Endothelial cell of umbilical vein (primary cell): ENCODE results near the gene RCVRN.

Experiments
- CTCF ChIP-seq, 2 donors: IDR thresholded peaks; 1 replicate in 1 of 2; 2 replicates in 1 of 2; pipeline ENCODE4 v1.5.1; 2011; ENCODE audit warnings: low read length in 2 of 2, mild to moderate bottlenecking in 2 of 2, moderate library complexity in 2 of 2, control low read depth in 1 of 2, inconsistent platforms in 1 of 2, low read depth in 1 of 2; ENCODE audit not compliant: insufficient read depth in 1 of 2; ENCODE audit errors: extremely low read depth in 1 of 2
- EZH2 ChIP-seq: IDR thresholded peaks from 2 replicates; pipeline ENCODE4 v1.6.1; 2012; ENCODE audit warnings: borderline replicate concordance, low read depth, mild to moderate bottlenecking, moderate library complexity, low read length, inconsistent platforms; ENCODE audit not compliant: severe bottlenecking
- FOS ChIP-seq: IDR thresholded peaks from 2 replicates; pipeline ENCODE4 v1.6.1; 2011; ENCODE audit warnings: mild to moderate bottlenecking, low read length, moderate library complexity, borderline replicate concordance; ENCODE audit not compliant: insufficient read depth
- GATA2 ChIP-seq: IDR thresholded peaks from 2 replicates; pipeline ENCODE4 v1.7.0; 2011; ENCODE audit warnings: low read depth, mild to moderate bottlenecking, moderate library complexity, mixed read lengths, low read length; ENCODE audit not compliant: insufficient read length, insufficient read depth
- MYC ChIP-seq: IDR thresholded peaks from one replicate; pipeline ENCODE4 v1.6.1; 2011; ENCODE audit warnings: mild to moderate bottlenecking, low read depth, low read length
- POLR2A ChIP-seq: IDR thresholded peaks from 2 replicates; pipeline ENCODE4 v1.6.1; 2012; ENCODE audit warnings: low read depth, mild to moderate bottlenecking, control low read depth, low read length
- POLR2AphosphoS5 ChIP-seq: IDR thresholded peaks from 2 replicates; pipeline ENCODE4 v1.6.1; 2012; ENCODE audit warnings: low read depth, mild to moderate bottlenecking, control low read depth, low read length, moderate library complexity; ENCODE audit not compliant: insufficient read depth
- TF ChIP-seq, protein P1 (sequence below): IDR thresholded peaks from 2 replicates; pipeline ENCODE4 v1.6.1; 2011; ENCODE audit not compliant: insufficient read depth, insufficient read length

- TF ChIP-seq CTCF (IDR thresholded peaks at IDR 0.05; ENCODE audit: extremely low read depth in 1 of 2, insufficient read depth in 1 of 2, low read depth in 1 of 2, low read length in 2 of 2) (no peak), POLR2AphosphoS5 (no peak), POLR2A (no peak), GATA2 (no peak), EZH2 (no peak), FOS (no peak), MYC (no peak)
- TF ChIP-seq, protein P1, sequence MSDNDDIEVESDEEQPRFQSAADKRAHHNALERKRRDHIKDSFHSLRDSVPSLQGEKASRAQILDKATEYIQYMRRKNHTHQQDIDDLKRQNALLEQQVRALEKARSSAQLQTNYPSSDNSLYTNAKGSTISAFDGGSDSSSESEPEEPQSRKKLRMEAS = no peak
Observed at GRCh38 chr17:9878356-9878755, 26.7 kb downstream of the RCVRN start.
